Parathyroid adenoma (tissue), 2 donors: ENCODE results near the gene BNC1.

ENCODE experiments used
- H2AFZ ChIP-seq: fragments of 300-600 bp; sonication (generic); one replicate; pipeline ENCODE4 v1.7.0; 2017; ENCODE audit warnings: antibody characterized with exemption, mild to moderate bottlenecking
- H3K27ac ChIP-seq: fragments of 300-600 bp; sonication (generic); one replicate; pipeline ENCODE4 v1.7.0; 2017
- H3K27me3 ChIP-seq: fragments of 300-600 bp; sonication (generic); one replicate; pipeline ENCODE4 v1.7.0; 2017; ENCODE audit warnings: low read length; ENCODE audit not compliant: control insufficient read depth, insufficient read depth
- H3K36me3 ChIP-seq: fragments of 300-600 bp; sonication (generic); one replicate; pipeline ENCODE4 v1.7.0; 2017; ENCODE audit warnings: low read length; ENCODE audit not compliant: control insufficient read depth, insufficient read depth
- H3K4me1 ChIP-seq: fragments of 300-600 bp; sonication (generic); one replicate; pipeline ENCODE4 v1.7.0; 2017; ENCODE audit warnings: control low read depth
- H3K4me2 ChIP-seq: fragments of 300-600 bp; sonication (generic); one replicate; pipeline ENCODE4 v1.7.0; 2017; ENCODE audit warnings: low read length
- H3K4me3 ChIP-seq: fragments of 300-600 bp; sonication (generic); one replicate; pipeline ENCODE4 v1.7.0; 2017; ENCODE audit warnings: low read depth, low read length
- H3K79me2 ChIP-seq: fragments of 300-600 bp; sonication (generic); one replicate; pipeline ENCODE4 v1.7.0; 2017; ENCODE audit warnings: control low read depth
- H3K9ac ChIP-seq: fragments of 300-600 bp; sonication (generic); one replicate; pipeline ENCODE4 v1.7.0; 2017; ENCODE audit warnings: mild to moderate bottlenecking
- H3K9me3 ChIP-seq: fragments of 300-600 bp; sonication (generic); one replicate; pipeline ENCODE4 v1.7.0; 2017; ENCODE audit warnings: low read length; ENCODE audit not compliant: control insufficient read depth
- TF ChIP-seq, protein P1 (sequence below): fragments of 300-600 bp; sonication (generic); IDR thresholded peaks from one replicate; pipeline ENCODE4 v1.7.0; 2017; ENCODE audit warnings: antibody characterized with exemption, mild to moderate bottlenecking
- donor health status: primary hyperparathyroidism.

Gene BNC1

DNA sequence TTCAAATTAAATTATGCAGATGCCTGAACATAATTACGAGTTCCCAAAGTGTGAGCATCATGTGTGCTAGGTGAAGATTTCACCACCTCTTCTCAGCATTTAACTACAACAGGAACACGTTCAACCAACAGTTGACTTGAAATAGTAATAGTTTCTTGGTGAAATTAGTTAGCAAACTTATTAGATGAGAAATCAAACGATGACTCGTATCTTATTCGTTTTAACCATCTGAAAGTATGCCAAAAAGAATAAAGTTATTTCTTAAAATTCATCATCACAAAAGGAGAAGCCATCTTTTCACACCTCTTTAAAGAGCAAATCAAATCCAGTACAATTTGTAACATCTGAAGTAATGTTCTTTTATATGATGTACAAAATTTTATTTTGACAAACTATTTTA lies 2.3 kb downstream of the BNC1 start:
- H3K9ac ChIP-seq: no peak overlapping the region
- H3K79me2 ChIP-seq: no peaks in the 10 kb centered on the region
- TF ChIP-seq, protein P1, sequence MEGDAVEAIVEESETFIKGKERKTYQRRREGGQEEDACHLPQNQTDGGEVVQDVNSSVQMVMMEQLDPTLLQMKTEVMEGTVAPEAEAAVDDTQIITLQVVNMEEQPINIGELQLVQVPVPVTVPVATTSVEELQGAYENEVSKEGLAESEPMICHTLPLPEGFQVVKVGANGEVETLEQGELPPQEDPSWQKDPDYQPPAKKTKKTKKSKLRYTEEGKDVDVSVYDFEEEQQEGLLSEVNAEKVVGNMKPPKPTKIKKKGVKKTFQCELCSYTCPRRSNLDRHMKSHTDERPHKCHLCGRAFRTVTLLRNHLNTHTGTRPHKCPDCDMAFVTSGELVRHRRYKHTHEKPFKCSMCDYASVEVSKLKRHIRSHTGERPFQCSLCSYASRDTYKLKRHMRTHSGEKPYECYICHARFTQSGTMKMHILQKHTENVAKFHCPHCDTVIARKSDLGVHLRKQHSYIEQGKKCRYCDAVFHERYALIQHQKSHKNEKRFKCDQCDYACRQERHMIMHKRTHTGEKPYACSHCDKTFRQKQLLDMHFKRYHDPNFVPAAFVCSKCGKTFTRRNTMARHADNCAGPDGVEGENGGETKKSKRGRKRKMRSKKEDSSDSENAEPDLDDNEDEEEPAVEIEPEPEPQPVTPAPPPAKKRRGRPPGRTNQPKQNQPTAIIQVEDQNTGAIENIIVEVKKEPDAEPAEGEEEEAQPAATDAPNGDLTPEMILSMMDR: no peak
- no peak overlapping the region for H2AFZ ChIP-seq
- no peaks in the 10 kb centered on the region for H3K36me3 ChIP-seq
- no peaks in the 10 kb centered on the region for H3K9me3 ChIP-seq
- no peak overlapping the region for H3K27ac ChIP-seq
- no peaks in the 10 kb centered on the region for H3K4me1 ChIP-seq
- H3K4me3 ChIP-seq: no peak overlapping the region
- no peaks in the 10 kb centered on the region for H3K27me3 ChIP-seq
- no peak overlapping the region for H3K4me2 ChIP-seq

DNA sequence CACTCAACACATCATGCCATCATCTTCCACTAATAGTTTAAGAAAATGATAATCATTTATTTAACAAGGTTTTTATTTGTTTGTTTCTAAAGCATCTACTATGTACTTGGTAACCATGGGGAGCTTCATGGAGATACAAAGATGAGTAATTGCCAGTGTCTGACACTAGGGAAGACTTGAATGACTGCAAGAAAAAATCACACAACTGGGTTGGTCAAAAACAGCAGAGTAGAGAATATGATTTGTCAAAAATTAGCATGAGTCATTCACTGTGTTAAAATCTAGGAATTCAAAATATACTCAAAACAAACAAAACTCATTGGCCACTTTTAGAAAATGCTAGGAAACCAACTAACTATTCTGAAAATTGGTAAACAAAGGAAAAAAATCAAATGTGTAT lies 6.3 kb downstream of the BNC1 start:
- no peaks in the 10 kb centered on the region for H3K27me3 ChIP-seq
- TF ChIP-seq, protein P1: no peak
- H3K9me3 ChIP-seq: no peaks in the 10 kb centered on the region
- H3K9ac ChIP-seq: no peak overlapping the region
- H3K4me1 ChIP-seq: no peaks in the 10 kb centered on the region
- H2AFZ ChIP-seq: no peak overlapping the region
- no peaks in the 10 kb centered on the region for H3K36me3 ChIP-seq
- no peak overlapping the region for H3K4me2 ChIP-seq
- no peak overlapping the region for H3K27ac ChIP-seq
- H3K79me2 ChIP-seq: no peaks in the 10 kb centered on the region
- no peak overlapping the region for H3K4me3 ChIP-seq

DNA sequence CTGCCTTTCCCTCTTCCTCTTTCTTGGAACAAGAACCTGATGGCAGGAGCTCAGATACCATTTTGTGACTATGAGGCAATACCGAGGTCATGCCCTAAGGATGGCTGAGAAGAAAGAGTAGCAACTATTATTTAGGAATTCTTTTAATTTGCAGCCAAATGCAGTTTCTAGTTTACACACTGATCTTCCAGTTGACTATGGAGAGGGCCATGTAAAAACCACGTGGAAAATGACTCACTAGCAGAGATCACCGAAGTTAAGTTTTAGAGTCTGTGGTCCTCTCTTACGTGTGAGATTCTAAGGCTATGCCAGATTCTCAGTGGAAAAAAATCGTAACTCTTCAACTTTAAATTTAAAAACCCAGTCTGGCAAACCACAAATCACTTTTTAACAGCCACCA lies 7.8 kb downstream of the BNC1 start:
- no peaks in the 10 kb centered on the region for H3K27me3 ChIP-seq
- TF ChIP-seq, protein P1: no peak
- no peaks in the 10 kb centered on the region for H3K9me3 ChIP-seq
- H3K79me2 ChIP-seq: no peaks in the 10 kb centered on the region
- H3K4me1 ChIP-seq: no peaks in the 10 kb centered on the region
- no peak overlapping the region for H3K9ac ChIP-seq
- no peak overlapping the region for H3K4me3 ChIP-seq
- H3K27ac ChIP-seq: no peak overlapping the region
- H2AFZ ChIP-seq: no peak overlapping the region
- no peak overlapping the region for H3K4me2 ChIP-seq
- no peaks in the 10 kb centered on the region for H3K36me3 ChIP-seq

DNA sequence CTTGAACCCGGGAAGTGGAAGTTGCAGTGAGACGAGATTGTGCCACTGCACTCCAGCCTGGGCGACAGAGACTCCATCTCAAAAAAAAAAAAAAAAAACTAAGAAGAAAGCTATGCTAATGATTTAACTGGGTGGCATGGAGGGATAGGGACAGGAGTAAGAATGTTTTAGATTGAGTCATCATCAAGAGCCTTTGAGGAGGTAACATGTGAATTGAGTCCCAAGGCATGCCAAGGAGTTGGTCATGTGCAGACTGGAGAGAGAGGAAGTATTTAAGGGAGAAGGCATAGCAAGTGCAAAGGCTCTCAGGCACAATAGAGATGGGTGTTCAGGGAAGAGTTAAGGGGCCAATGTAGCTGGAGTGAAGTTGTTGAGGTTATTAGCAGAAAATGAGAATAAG lies 9.1 kb downstream of the BNC1 start:
- H3K4me3 ChIP-seq: no peak overlapping the region
- H3K27me3 ChIP-seq: no peaks in the 10 kb centered on the region
- TF ChIP-seq, protein P1: no peak
- no peak overlapping the region for H3K9ac ChIP-seq
- H3K27ac ChIP-seq: no peak overlapping the region
- no peaks in the 10 kb centered on the region for H3K9me3 ChIP-seq
- H3K79me2 ChIP-seq: no peaks in the 10 kb centered on the region
- H3K4me2 ChIP-seq: no peak overlapping the region
- H2AFZ ChIP-seq: no peak overlapping the region
- no peaks in the 10 kb centered on the region for H3K4me1 ChIP-seq
- no peaks in the 10 kb centered on the region for H3K36me3 ChIP-seq

DNA sequence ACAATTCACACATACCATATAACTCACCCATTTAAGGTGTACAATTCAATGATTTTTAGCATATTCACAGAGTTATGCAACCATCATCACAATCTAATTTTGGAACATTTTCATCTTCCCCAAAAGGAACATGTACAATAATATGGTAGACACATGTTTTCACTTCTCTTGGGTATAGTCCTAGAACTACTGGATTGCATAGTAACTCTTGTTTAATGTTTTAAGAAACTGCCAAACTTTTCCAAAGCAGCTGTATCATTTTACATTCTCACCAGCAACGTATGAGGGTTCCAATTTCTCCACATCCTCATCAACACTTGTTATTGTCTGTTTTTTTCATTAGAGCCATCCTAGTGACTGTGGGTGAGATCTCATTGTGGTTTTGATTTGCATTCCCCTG lies 14.3 kb downstream of the BNC1 start:
- Histone ChIP-seq H3K79me2 (no peaks in the 10 kb centered on the region), H3K9me3 (no peaks in the 10 kb centered on the region), H3K27me3 (no peaks in the 10 kb centered on the region), H3K27ac (no peak overlapping the region), H3K4me2 (no peak overlapping the region), H3K4me3 (no peak overlapping the region), H3K9ac (no peak overlapping the region), H2AFZ (no peak overlapping the region), H3K36me3 (no peaks in the 10 kb centered on the region), H3K4me1 (no peaks in the 10 kb centered on the region)
- TF ChIP-seq, protein P1: no peak
